Fibroblast of the conjunctiva (primary cell): Measurements from ENCODE around the gene WDPCP.
A peak's percentile ranks its signal among the peaks of the same experiment; 100 is the strongest.
"Not testable (repeated sequence)": the region's sequence is repeated elsewhere in the genome, so short reads cannot be mapped to it uniquely, and the experiment has no call there.

Experiments used
- DNase-seq: peaks from one replicate; pipeline ENCODE4 v3.0.0-alpha.2; 2010; ENCODE audit warnings: low read depth

WDPCP gene

GRCh38 chr2:63242747-63243146 is 345.5 kb downstream of the WDPCP start:
- no peak for DNase-seq

GRCh38 chr2:63225964-63226686 is 362.2 kb downstream of the WDPCP start:
- DNase-seq: no peak

GRCh38 chr2:63218800-63219526 is 369.3 kb downstream of the WDPCP start:
- DNase-seq: no peak

GRCh38 chr2:63195310-63195709 is 393.0 kb downstream of the WDPCP start:
- no peak for DNase-seq

- DNase-seq: no peak
These were observed 394.1 kb downstream of the WDPCP start for GRCh38 chr2:63194175-63194574.

- DNase-seq: no peak
These were observed 395.1 kb downstream of the WDPCP start for GRCh38 chr2:63192889-63193774.

- no peak for DNase-seq
These were observed 395.9 kb downstream of the WDPCP start for GRCh38 chr2:63192169-63192888.

- peak; percentile 28 for DNase-seq
These were observed 399.3 kb downstream of the WDPCP start for GRCh38 chr2:63189026-63189425.

- DNase-seq: no peak
These were observed 401.9 kb downstream of the WDPCP start for GRCh38 chr2:63186331-63186730.

GRCh38 chr2:63163161-63163820 is 425.0 kb downstream of the WDPCP start:
- DNase-seq: no peak

- DNase-seq: no peak
These were observed 429.0 kb downstream of the WDPCP start for GRCh38 chr2:63159262-63159661.

- DNase-seq: not testable (repeated sequence)
These were observed 451.6 kb downstream of the WDPCP start for GRCh38 chr2:63136683-63137082.

- DNase-seq: no peak
These were observed 456.3 kb downstream of the WDPCP start for GRCh38 chr2:63132020-63132419.

- no peak for DNase-seq
These were observed 457.1 kb downstream of the WDPCP start for GRCh38 chr2:63131196-63131595.

- no peak for DNase-seq
These were observed 460.7 kb downstream of the WDPCP start for GRCh38 chr2:63127594-63127993.

GRCh38 chr2:63124850-63125249 is 463.4 kb downstream of the WDPCP start:
- DNase-seq: no peak

- DNase-seq: no peak
These were observed 464.1 kb downstream of the WDPCP start for GRCh38 chr2:63124218-63124617.

- no peak for DNase-seq
These were observed 465.4 kb downstream of the WDPCP start for GRCh38 chr2:63122921-63123320.

- DNase-seq: no peak
These were observed 467.0 kb downstream of the WDPCP start for GRCh38 chr2:63121055-63121834.

- DNase-seq: no peak
These were observed 469.5 kb downstream of the WDPCP start for GRCh38 chr2:63118821-63119220.

GRCh38 chr2:63104482-63104881 is 483.8 kb downstream of the WDPCP start:
- no peak for DNase-seq
